SU-DHL-6 (cell line): ENCODE results near the gene ZBTB7B.

Source experiments
- H2AFZ ChIP-seq: fragments of 200-600 bp; sonication (generic); 2 replicates; pipeline ENCODE4 v1.6.1; 2014; ENCODE audit warnings: low read depth, mild to moderate bottlenecking, moderate library complexity, mixed read lengths, antibody characterized with exemption, low read length; ENCODE audit not compliant: severe bottlenecking
- H3F3A ChIP-seq: fragments of 200-600 bp; shearing (Covaris generic); 2 replicates; pipeline ENCODE4 v1.6.0; 2016; ENCODE audit warnings: antibody characterized with exemption, mild to moderate bottlenecking; ENCODE audit not compliant: insufficient read depth
- H3K27ac ChIP-seq: fragments of 200-600 bp; sonication (generic); 2 replicates; pipeline ENCODE4 v1.5.1; 2016; ENCODE audit warnings: low read depth, mild to moderate bottlenecking, low read length, moderate library complexity, mixed read lengths
- H3K27me3 ChIP-seq: fragments of 200-600 bp; sonication (generic), shearing (Covaris generic); 2 replicates; pipeline ENCODE4 v1.6.0; 2014; ENCODE audit warnings: mild to moderate bottlenecking, low read length
- H3K36me3 ChIP-seq: fragments of 200-600 bp; sonication (generic); 2 replicates; pipeline ENCODE4 v1.6.1; 2014; ENCODE audit warnings: mild to moderate bottlenecking, low read length, mixed read lengths
- H3K4me2 ChIP-seq: fragments of 300-600, 200-600 bp; shearing (Covaris generic), sonication (generic); 2 replicates; pipeline ENCODE4 v1.6.0; 2014; ENCODE audit warnings: low read length, low read depth, mild to moderate bottlenecking; ENCODE audit not compliant: poor library complexity, severe bottlenecking
- H3K4me3 ChIP-seq: fragments of 200-600 bp; sonication (generic); 2 replicates; pipeline ENCODE4 v1.5.1; 2014; ENCODE audit warnings: antibody characterized with exemption, low read length, mild to moderate bottlenecking, mixed read lengths; ENCODE audit not compliant: insufficient read depth, poor library complexity, severe bottlenecking
- H3K79me2 ChIP-seq: fragments of 200-600 bp; sonication (generic); 2 replicates; pipeline ENCODE4 v1.6.1; 2014; ENCODE audit warnings: mild to moderate bottlenecking, low read length, moderate library complexity; ENCODE audit not compliant: insufficient read depth
- H3K9ac ChIP-seq: fragments of 200-600 bp; sonication (generic); 2 replicates; pipeline ENCODE4 v1.7.0; 2014; ENCODE audit warnings: mild to moderate bottlenecking, low read length
- H3K9me2 ChIP-seq: fragments of 200-600 bp; sonication (generic); replicated peaks from 2 replicates; pipeline ENCODE4 v1.6.1; 2014; ENCODE audit warnings: low read length; ENCODE audit not compliant: insufficient read depth
- H3K9me3 ChIP-seq: fragments of 200-600 bp; sonication (generic); 2 replicates; pipeline ENCODE4 v1.6.1; 2014; ENCODE audit warnings: low read length, mixed read lengths; ENCODE audit not compliant: insufficient read depth
- H4K20me1 ChIP-seq: fragments of 200-600 bp; sonication (generic); 2 replicates; pipeline ENCODE4 v1.6.1; 2014; ENCODE audit warnings: low read depth, mild to moderate bottlenecking, antibody characterized with exemption, low read length, moderate library complexity, mixed read lengths
- EZH2phosphoT487 ChIP-seq: fragments of 200-600 bp; sonication (generic), shearing (Covaris generic); conservative IDR thresholded peaks from 2 replicates; pipeline ENCODE4 v1.6.1; 2018; ENCODE audit warnings: mild to moderate bottlenecking, antibody characterized with exemption, low read length, moderate library complexity, mixed read lengths
- TF ChIP-seq, protein P1 (sequence below): fragments of 200-600 bp; sonication (generic); IDR thresholded peaks from one replicate; pipeline ENCODE4 v1.5.1; 2017; ENCODE audit warnings: antibody characterized with exemption, mild to moderate bottlenecking, low read length, moderate library complexity; ENCODE audit not compliant: insufficient read depth, poor library complexity, severe bottlenecking

The ZBTB7B gene

DNA sequence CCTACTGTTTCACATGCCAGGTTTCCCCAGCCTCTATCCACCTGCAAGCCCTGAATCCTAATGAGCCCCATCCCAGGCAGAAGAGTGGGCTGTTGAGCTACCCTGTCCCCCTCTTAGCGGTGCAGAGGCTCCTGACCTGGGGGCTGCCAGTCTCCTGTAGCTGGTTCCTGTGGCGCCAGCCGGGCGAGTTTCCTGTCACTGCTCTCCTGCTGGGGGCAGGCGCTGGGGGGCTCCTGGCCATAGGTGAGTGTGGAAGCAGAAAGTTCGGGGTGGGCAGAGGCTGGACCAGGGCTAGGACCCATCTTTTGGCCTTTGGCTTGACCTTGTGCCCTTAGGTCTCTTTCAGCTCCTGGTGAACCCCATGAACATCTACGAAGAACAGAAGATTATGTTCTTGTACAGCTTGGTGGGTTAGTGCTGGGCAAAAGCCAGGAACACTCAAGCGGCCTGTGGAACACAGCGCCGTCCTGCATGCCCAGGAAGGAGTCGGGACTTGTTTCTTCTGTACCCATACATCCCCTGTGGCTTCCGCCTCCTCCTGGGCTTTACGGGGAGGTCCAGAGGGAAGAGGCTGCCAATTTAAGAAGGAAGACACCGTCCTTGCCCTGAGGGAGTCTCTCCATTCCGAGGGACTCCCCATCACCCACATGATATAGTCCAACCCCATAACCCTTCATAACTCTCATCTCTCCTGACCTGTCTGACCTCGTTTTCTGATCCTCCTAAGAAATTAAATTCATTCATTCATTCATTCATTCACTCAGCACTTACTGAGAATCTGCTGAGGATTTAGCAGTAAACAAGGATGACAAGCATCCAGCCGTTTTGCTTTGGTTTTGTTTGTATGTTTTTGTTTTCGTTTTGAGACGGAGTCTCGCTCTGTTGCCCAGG, 32.0 kb downstream of the ZBTB7B start:
- H3K9ac ChIP-seq, result no peak overlapping the region
- H3K4me2 ChIP-seq, result no peak overlapping the region
- H3K27ac ChIP-seq, result no peak overlapping the region
- H3F3A ChIP-seq, result no peaks in the 10 kb centered on the region
- no peaks in the 10 kb centered on the region for H3K9me3 ChIP-seq
- H3K9me2 ChIP-seq, result no peaks in the 10 kb centered on the region
- H3K4me3 ChIP-seq, result no peak overlapping the region
- H3K27me3 ChIP-seq, result no peaks in the 10 kb centered on the region
- no peaks in the 10 kb centered on the region for H3K36me3 ChIP-seq
- H4K20me1 ChIP-seq, result no peaks in the 10 kb centered on the region
- H3K79me2 ChIP-seq, result no peaks in the 10 kb centered on the region
- H2AFZ ChIP-seq, result no peak overlapping the region
- TF ChIP-seq, protein P1, sequence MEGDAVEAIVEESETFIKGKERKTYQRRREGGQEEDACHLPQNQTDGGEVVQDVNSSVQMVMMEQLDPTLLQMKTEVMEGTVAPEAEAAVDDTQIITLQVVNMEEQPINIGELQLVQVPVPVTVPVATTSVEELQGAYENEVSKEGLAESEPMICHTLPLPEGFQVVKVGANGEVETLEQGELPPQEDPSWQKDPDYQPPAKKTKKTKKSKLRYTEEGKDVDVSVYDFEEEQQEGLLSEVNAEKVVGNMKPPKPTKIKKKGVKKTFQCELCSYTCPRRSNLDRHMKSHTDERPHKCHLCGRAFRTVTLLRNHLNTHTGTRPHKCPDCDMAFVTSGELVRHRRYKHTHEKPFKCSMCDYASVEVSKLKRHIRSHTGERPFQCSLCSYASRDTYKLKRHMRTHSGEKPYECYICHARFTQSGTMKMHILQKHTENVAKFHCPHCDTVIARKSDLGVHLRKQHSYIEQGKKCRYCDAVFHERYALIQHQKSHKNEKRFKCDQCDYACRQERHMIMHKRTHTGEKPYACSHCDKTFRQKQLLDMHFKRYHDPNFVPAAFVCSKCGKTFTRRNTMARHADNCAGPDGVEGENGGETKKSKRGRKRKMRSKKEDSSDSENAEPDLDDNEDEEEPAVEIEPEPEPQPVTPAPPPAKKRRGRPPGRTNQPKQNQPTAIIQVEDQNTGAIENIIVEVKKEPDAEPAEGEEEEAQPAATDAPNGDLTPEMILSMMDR, result no peak
- no peak for TF ChIP-seq EZH2phosphoT487

DNA sequence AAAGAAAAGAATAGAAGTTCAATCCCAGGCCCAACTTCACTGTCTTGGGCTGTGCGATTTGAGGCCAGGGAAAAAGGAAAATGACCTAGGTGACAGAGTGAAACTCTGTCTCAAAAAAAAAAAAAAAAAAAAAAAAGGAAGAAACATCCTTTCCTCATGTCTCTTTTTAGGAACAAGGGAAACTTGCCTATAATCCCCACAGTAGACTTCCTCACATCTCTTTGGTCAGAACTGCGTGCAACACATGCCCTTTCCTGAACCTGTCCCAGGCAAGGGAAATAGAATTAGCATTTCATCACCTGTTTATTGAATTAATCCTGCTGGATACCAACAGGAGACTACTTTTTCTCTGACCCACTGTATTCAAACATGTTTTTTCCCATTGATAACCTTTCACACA, 33.3 kb downstream of the ZBTB7B start:
- no peaks in the 10 kb centered on the region for H3K36me3 ChIP-seq
- TF ChIP-seq, protein P1, result no peak
- TF ChIP-seq EZH2phosphoT487, result no peak
- H2AFZ ChIP-seq, result no peak overlapping the region

DNA sequence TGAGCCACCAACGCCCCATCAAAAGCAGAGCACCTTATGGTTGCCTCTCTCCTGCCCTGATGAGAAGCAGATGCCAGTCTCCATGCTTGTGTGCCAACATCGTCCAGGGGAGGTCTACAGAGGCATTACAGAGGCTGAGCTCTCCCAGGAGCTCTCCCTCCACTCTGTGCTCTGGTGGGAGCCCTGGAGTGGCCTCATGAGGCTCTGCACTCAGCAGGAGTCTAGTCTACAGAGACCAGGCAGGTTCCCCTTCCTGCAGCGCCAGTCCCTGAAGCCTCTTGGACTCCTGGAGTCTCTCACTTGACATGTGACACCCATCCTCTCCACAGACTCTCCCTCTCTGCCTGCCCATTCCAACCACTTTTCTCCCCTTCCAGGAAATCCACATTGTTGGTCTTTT, 34.4 kb downstream of the ZBTB7B start:
- Histone ChIP-seq H3K9me2 (no peaks in the 10 kb centered on the region), H3K27me3 (no peaks in the 10 kb centered on the region), H2AFZ (no peak overlapping the region), H3K79me2 (no peaks in the 10 kb centered on the region), H3K27ac (no peak overlapping the region), H3K36me3 (no peaks in the 10 kb centered on the region), H3F3A (no peaks in the 10 kb centered on the region), H3K4me2 (no peak overlapping the region), H4K20me1 (no peaks in the 10 kb centered on the region), H3K9me3 (no peaks in the 10 kb centered on the region), H3K4me3 (no peak overlapping the region), H3K9ac (no peak overlapping the region)
- TF ChIP-seq, protein P1, result no peak
- no peak for TF ChIP-seq EZH2phosphoT487

More for the DNA sequence above, 33.3 kb downstream of the ZBTB7B start:
- Histone ChIP-seq H3K79me2 (no peaks in the 10 kb centered on the region), H3K9me2 (no peaks in the 10 kb centered on the region), H3F3A (no peaks in the 10 kb centered on the region), H3K4me2 (no peak overlapping the region), H3K9me3 (no peaks in the 10 kb centered on the region), H3K27me3 (no peaks in the 10 kb centered on the region), H4K20me1 (no peaks in the 10 kb centered on the region), H3K27ac (no peak overlapping the region), H3K9ac (no peak overlapping the region), H3K4me3 (no peak overlapping the region)
